Large intestine (tissue), 3 donors: ENCODE measurements around the gene PRIMA1. TPM values are rescaled to one million over a fixed set of nuclear protein-coding genes. Genes with fewer than 3 reads are reported as not detected.

Source experiments
- DNase-seq, 2 donors: peaks; one replicate each; pipeline versions ENCODE4 v3.0.0 to v3.0.0-alpha.2; 2013
- H3K27ac ChIP-seq: one replicate; pipeline ENCODE4 v1.5.1; 2013; ENCODE audit warnings: low read length
- H3K27me3 ChIP-seq: 2 replicates; pipeline ENCODE4 v1.6.1; 2013; ENCODE audit warnings: low read length; ENCODE audit not compliant: control insufficient read depth, insufficient read depth
- H3K36me3 ChIP-seq: 2 replicates; pipeline ENCODE4 v1.6.1; 2013; ENCODE audit warnings: low read length; ENCODE audit not compliant: control insufficient read depth, insufficient read depth
- H3K4me1 ChIP-seq: one replicate; pipeline ENCODE4 v1.6.1; 2013; ENCODE audit warnings: low read length; ENCODE audit not compliant: control insufficient read depth, insufficient read depth
- H3K4me3 ChIP-seq: one replicate; pipeline ENCODE4 v1.5.1; 2013; ENCODE audit warnings: low read length
- H3K9me3 ChIP-seq: one replicate; pipeline ENCODE4 v1.6.1; 2013; ENCODE audit warnings: mild to moderate bottlenecking, low read depth, low read length, moderate library complexity; ENCODE audit not compliant: control insufficient read depth
- WGBS: methylation state at CpG from one replicate; pipeline ENCODE4 v1.1.5; 2013; ENCODE audit warnings: low lambda C conversion rate; ENCODE audit not compliant: insufficient coverage; 5-methylcytosine and 5-hydroxymethylcytosine counted together
- polyA plus RNA-seq: library from polyadenylated mRNA; unstranded; fragments of 120-200 nt; gene quantifications from one replicate; pipeline ENCODE4 v1.2.1, GENCODE V29; 2013

PRIMA1 gene
- polyA plus RNA-seq, 1 donor, result 9.2 TPM

DNA sequence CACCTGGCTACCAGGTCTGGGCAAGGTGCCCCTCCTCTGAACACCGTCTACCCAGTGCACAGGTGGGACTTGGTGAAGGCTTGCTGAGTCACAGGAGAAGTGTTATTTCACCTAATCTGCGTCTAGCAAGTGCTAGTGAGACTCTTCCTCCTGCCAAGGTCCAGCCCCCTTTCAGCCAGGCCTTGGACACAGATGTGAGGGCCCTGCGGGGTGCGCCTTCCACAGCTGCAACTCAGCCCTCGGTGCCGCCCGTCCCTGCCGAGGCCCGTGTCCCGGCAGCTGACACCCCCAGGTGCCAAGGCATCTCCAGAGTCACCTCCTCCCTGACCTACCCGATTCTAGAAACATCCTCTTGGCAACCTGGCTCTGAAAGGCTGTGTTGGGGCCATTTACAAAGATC lies 55.1 kb downstream of the PRIMA1 start:
- Histone ChIP-seq H3K9me3 (no peaks in the 10 kb centered on the region), H3K36me3 (no peaks in the 10 kb centered on the region), H3K27me3 (no peaks in the 10 kb centered on the region), H3K4me1 (no peaks in the 10 kb centered on the region), H3K4me3 (no peak overlapping the region), H3K27ac (no peak overlapping the region)
- DNase-seq, result no peak
- WGBS, result no CpG with 5 or more reads among the region's 11 CpGs

DNA sequence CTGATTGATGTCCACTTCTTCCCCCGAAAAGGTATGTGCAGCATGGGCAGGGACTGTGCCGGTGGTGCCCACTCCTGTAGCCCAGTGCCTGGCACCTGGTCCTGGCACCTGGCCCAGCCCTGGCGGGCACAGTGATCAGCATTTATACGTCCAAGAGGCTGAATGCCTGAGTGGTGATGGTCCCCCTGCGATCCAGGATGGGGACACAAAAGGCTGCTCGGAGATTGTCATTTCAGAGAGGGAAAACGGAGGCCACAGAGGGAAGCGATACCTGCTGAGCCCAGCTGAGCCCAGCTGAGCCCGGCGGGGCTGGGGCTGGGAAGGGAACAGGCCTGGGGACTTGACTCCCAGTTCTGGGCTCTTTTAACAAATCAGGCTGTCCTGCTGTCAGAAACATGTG lies 55.8 kb downstream of the PRIMA1 start:
- Histone ChIP-seq H3K9me3 (no peaks in the 10 kb centered on the region), H3K27me3 (no peaks in the 10 kb centered on the region), H3K27ac (no peak overlapping the region), H3K4me1 (no peaks in the 10 kb centered on the region), H3K4me3 (no peak overlapping the region), H3K36me3 (no peaks in the 10 kb centered on the region)
- WGBS, result no CpG with 5 or more reads among the region's 10 CpGs
- DNase-seq, result no peak

DNA sequence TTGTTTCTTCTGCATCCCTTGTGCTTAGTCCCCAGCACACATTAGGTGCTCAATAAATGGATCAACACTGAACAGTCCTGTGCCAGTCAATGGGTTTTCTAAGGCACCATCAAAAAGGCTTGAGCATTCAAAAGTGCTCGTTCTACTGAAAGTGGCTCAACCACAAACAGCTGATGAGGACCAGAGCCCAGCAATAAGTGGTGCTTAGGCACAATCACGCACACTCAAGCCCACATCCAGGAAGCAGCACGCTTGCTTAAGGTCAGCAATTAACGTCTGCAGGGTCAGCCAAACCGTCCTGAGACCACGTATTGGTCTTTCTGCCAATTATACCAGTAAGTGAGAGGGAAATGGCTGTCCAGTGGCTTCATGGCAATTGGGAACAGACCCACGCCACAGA lies 56.5 kb downstream of the PRIMA1 start:
- DNase-seq, result no peak
- Histone ChIP-seq H3K4me1 (no peaks in the 10 kb centered on the region), H3K9me3 (no peaks in the 10 kb centered on the region), H3K27ac (no peak overlapping the region), H3K4me3 (no peak overlapping the region), H3K27me3 (no peaks in the 10 kb centered on the region), H3K36me3 (no peaks in the 10 kb centered on the region)
- WGBS, result no CpG with 5 or more reads among the region's 7 CpGs

DNA sequence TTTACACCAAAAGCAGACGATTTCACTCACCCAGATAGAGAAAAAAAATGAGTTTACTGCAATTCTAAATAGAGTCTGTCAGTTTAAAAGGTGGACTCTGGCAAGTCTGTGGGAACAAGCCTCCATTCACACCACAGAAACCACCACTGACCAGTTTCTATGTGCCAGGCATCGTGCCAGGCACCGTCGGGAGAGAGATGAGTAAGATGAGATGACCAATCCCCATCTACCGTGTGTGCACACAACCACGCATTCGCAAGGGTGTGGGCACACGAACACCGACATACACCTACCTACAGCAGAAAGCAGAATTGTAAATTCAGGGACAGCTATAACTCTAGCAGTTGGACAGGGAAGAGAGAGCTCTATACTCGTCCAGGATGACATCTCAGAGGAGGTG lies 58.3 kb downstream of the PRIMA1 start:
- H3K9me3 ChIP-seq, result no peaks in the 10 kb centered on the region
- no peak overlapping the region for H3K27ac ChIP-seq
- WGBS, result 80% methylated on average over 1 of the region's 10 CpGs
- DNase-seq, result no peak
- H3K36me3 ChIP-seq, result no peaks in the 10 kb centered on the region
- H3K4me1 ChIP-seq, result no peaks in the 10 kb centered on the region
- H3K27me3 ChIP-seq, result no peaks in the 10 kb centered on the region
- H3K4me3 ChIP-seq, result no peak overlapping the region

DNA sequence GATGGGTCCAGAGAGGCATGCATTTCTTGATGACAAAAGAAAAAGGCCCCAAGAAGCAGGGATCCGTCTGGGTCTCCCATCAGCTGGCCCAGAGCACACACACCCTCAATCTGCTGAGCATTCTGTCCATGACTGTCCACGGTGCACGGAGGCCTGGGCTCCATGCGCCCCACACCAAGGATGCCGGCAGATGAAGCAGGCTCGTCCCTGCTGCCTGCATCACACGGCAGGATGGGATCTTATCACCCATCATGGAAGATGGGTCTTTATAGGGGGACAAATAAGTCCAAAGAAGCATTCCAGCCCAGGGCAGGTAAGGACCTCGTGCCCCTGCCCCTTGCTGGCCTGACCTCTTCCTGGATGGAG lies 59.7 kb downstream of the PRIMA1 start:
- Histone ChIP-seq H3K27me3 (no peaks in the 10 kb centered on the region), H3K4me1 (no peaks in the 10 kb centered on the region), H3K36me3 (no peaks in the 10 kb centered on the region), H3K27ac (no peak overlapping the region), H3K9me3 (no peaks in the 10 kb centered on the region), H3K4me3 (no peak overlapping the region)
- no CpG with 5 or more reads among the region's 8 CpGs for WGBS
- no peak for DNase-seq

DNA sequence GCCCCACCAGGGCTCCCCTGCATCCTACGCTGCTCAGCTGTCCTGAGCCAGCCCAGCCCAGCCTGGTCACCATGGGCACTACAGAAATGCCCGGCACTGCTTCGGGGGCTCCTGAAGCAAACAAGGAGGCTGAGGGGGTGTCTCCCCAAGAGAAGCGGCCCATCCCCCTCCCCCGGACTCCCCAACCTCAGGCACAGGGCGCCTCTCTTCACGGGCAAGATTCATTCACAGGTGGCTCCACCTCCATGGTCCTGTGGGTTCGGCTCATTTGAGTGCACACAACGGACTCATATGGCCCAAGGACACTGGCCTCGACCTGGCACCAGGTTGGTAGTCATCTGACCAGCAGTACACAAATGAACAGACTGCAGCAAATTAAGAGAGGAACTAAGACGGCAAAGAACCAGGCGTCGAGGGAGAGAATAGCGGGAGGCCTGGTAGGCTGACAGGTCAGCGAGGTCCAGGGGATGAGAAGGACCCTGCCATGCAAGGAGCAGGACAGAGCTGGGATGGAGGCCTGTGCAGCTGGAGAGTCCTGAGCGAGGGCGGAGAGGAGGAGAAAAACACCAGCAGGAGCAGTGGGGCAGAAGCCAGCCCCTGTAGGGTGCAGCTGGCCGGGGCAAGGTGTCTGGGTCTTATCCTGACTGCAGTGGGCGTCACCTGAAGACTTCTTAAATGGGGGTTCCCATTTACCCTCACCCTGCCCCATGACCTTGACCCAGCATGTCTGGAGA lies 60.2 kb downstream of the PRIMA1 start:
- Histone ChIP-seq H3K4me1 (no peaks in the 10 kb centered on the region), H3K36me3 (no peaks in the 10 kb centered on the region), H3K4me3 (no peak overlapping the region), H3K27me3 (no peaks in the 10 kb centered on the region), H3K27ac (no peak overlapping the region), H3K9me3 (no peaks in the 10 kb centered on the region)
- DNase-seq, result no peak
- 100% methylated on average over 4 of the region's 19 CpGs for WGBS

DNA sequence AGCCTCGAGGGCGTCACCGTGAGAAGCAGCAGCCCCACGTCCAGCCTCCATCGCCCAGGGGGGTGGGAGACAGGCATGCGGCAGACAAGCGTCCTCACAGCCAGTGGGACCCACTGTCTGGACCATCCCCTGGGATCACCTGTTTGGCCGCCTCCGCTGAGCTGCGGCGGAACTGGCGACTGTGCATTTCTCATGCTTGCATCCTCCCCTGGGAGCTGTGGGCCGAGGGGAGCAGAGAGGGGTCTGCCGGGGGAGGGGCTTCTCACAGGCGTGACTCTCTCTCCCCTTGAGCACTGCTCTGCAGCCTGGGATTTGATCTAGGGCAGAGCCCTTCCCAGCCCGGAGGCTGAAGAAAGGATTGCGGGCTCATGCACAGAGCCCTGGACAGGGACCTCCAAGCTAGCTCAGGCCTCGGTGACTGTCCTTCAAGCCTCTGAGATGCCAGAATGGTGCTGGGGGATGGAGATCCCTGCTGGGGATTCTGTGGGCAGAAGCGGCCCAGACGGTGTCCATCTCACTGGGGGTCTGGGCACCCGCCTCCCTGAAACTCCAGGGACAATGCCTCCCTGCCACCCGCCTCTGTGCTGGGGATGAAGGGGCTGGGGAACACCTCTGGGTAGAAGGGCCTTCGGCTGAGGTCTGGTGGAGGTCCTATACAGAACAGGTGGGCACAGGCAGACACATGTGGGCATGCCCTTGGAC lies 61.1 kb downstream of the PRIMA1 start:
- no CpG with 5 or more reads among the region's 23 CpGs for WGBS
- no peak for DNase-seq

DNA sequence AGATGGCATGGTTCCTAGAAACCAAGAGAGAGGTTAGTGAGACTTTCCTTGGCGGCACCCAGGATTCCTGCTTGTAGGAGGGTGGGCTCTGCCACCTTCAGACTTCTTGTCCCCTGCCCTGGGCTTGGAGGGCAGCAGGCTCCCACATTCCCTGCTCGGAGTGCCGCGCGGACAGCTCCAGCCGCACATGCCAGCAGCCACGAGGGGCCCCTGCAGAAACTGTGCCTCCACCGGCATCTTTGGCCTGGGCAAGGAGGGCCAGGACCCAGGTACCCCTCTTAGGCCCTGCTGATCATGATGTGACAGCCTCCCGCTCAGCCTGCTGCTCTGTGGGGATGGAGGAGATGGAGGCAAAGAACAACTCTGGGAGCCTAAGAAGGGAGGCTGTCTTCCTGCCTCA lies 62.3 kb downstream of the PRIMA1 start:
- no peak for DNase-seq
- Histone ChIP-seq H3K36me3 (no peaks in the 10 kb centered on the region), H3K4me1 (no peaks in the 10 kb centered on the region), H3K4me3 (no peak overlapping the region), H3K27me3 (no peaks in the 10 kb centered on the region), H3K9me3 (no peaks in the 10 kb centered on the region), H3K27ac (no peak overlapping the region)
- whole genome bisulfite sequencing, result no CpG with 5 or more reads among the region's 9 CpGs

More for the DNA sequence above, 61.1 kb downstream of the PRIMA1 start:
- Histone ChIP-seq H3K27ac (no peak overlapping the region), H3K4me1 (no peaks in the 10 kb centered on the region), H3K27me3 (no peaks in the 10 kb centered on the region), H3K4me3 (no peak overlapping the region), H3K36me3 (no peaks in the 10 kb centered on the region), H3K9me3 (no peaks in the 10 kb centered on the region)

DNA sequence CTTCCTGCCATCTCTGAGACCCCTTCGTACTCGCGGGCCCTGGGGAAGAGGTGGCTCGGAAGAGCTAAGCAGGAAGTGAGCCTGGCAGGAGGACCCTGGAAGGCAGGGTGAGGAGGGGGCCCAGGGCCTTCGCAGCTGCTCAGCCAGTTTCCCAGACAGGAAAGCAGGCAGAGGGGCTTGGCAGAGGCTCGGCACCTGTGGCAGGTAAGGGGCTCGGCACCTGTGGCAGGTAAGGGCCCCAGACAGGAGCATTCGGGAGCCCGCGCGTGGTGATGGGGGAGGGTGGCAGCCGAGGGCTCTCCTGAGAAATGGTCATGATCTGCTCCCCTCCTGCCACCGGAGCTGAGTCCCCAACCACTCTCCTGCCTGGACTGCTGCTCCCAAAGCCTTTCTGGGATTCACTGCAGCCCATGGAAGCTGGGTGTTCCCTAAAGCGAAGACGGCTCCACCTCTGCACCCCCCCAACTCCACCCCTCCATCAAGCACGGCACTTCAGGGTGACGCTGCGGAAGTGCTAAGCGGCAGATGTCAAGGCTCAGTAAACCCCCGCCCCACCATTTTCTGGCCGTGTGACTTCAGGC lies 63.2 kb downstream of the PRIMA1 start:
- no peaks in the 10 kb centered on the region for H3K36me3 ChIP-seq
- no peaks in the 10 kb centered on the region for H3K9me3 ChIP-seq
- no CpG with 5 or more reads among the region's 21 CpGs for WGBS
- H3K4me1 ChIP-seq, result no peaks in the 10 kb centered on the region
- no peaks in the 10 kb centered on the region for H3K27me3 ChIP-seq
- no peak overlapping the region for H3K4me3 ChIP-seq
- DNase-seq, result no peak
- no peak overlapping the region for H3K27ac ChIP-seq

DNA sequence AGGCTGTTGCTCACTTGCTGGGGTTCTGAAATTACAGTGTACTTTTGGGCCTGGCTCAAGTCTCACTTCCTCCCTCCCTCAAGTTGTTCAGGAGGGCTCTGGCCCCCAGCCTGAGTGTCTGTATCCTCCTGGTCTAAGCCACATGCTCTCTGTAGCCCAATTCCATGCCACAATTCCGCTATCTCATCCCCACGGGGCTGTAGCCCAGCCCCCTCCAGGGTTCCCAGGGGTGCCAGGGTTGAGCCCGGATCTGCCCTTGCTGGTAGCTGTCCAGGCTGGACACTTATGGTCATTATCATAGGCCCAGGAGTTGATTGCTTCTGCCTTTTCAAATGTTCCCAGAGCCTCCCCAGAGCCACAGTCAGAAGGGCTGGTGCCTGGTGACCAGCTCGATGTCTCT lies 65.3 kb downstream of the PRIMA1 start:
- no peak overlapping the region for H3K27ac ChIP-seq
- H3K27me3 ChIP-seq, result no peaks in the 10 kb centered on the region
- no peaks in the 10 kb centered on the region for H3K9me3 ChIP-seq
- no peaks in the 10 kb centered on the region for H3K4me1 ChIP-seq
- DNase-seq, result no peak
- no peak overlapping the region for H3K4me3 ChIP-seq
- no peaks in the 10 kb centered on the region for H3K36me3 ChIP-seq
- WGBS, result no CpG with 5 or more reads among the region's 4 CpGs
